OCI-LY3 (cell line): ENCODE results near the gene DHRS13.
A peak's percentile ranks its signal among the peaks of the same experiment; 100 is the strongest.

Experiments used
- H2AFZ ChIP-seq: fragments of 200-600, 300-600 bp; shearing (Covaris generic); 2 replicates; pipeline ENCODE4 v1.6.0; 2014; ENCODE audit warnings: antibody characterized with exemption, low read depth, low read length
- H3K27ac ChIP-seq: fragments of 200-600, 300-600 bp; sonication (generic); 2 replicates; pipeline ENCODE4 v1.5.1; 2014; ENCODE audit warnings: mild to moderate bottlenecking, low read length, moderate library complexity, mixed read lengths
- H3K27me3 ChIP-seq: fragments of 200-600, 300-600 bp; sonication (generic); 2 replicates; pipeline ENCODE4 v1.6.1; 2014; ENCODE audit warnings: low read depth, low read length, mixed read lengths
- H3K36me3 ChIP-seq: fragments of 200-600, 300-600 bp; sonication (generic); replicated peaks from 2 replicates; pipeline ENCODE3; 2014; ENCODE audit warnings: low read depth, low read length, mixed read lengths
- H3K4me1 ChIP-seq: fragments of 300-600, 200-600 bp; sonication (generic); 2 replicates; pipeline ENCODE4 v1.6.1; 2014; ENCODE audit warnings: low read length, mixed read lengths
- H3K4me2 ChIP-seq: fragments of 200-600, 300-600 bp; sonication (generic); 2 replicates; pipeline ENCODE4 v1.6.1; 2014; ENCODE audit warnings: low read length, mixed read lengths
- H3K4me3 ChIP-seq: fragments of 300-600, 200-600 bp; sonication (generic); 2 replicates; pipeline ENCODE4 v1.5.1; 2014; ENCODE audit warnings: antibody characterized with exemption, mild to moderate bottlenecking, low read length, moderate library complexity
- H3K79me2 ChIP-seq: fragments of 300-600, 200-600 bp; shearing (Covaris generic); 2 replicates; pipeline ENCODE4 v1.6.1; 2014; ENCODE audit warnings: mild to moderate bottlenecking, low read length, mixed read lengths
- H3K9ac ChIP-seq: fragments of 300-600, 200-600 bp; shearing (Covaris generic); 2 replicates; pipeline ENCODE4 v1.6.0; 2014; ENCODE audit warnings: mild to moderate bottlenecking, low read length, moderate library complexity
- H3K9me3 ChIP-seq: fragments of 200-600, 300-600 bp; shearing (Covaris generic); 2 replicates; pipeline ENCODE4 v1.6.1; 2014; ENCODE audit warnings: low read length, mixed read lengths; ENCODE audit not compliant: insufficient read depth
- H4K20me1 ChIP-seq: fragments of 200-600, 300-600 bp; sonication (generic); 2 replicates; pipeline ENCODE4 v1.6.1; 2016; ENCODE audit warnings: low read length, mixed read lengths; ENCODE audit not compliant: insufficient read depth
- EZH2phosphoT487 ChIP-seq: fragments of 200-600 bp; shearing (Covaris generic); IDR thresholded peaks from 2 replicates; pipeline ENCODE4 v1.6.1; 2018; ENCODE audit warnings: antibody characterized with exemption, mixed run types, low read depth
- TF ChIP-seq, protein P1 (sequence below): fragments of 200-600, 300-600 bp; sonication (generic); IDR thresholded peaks from 2 replicates; pipeline ENCODE4 v1.5.1; 2014; ENCODE audit warnings: antibody characterized with exemption, low read length, low read depth

The DHRS13 gene

DNA sequence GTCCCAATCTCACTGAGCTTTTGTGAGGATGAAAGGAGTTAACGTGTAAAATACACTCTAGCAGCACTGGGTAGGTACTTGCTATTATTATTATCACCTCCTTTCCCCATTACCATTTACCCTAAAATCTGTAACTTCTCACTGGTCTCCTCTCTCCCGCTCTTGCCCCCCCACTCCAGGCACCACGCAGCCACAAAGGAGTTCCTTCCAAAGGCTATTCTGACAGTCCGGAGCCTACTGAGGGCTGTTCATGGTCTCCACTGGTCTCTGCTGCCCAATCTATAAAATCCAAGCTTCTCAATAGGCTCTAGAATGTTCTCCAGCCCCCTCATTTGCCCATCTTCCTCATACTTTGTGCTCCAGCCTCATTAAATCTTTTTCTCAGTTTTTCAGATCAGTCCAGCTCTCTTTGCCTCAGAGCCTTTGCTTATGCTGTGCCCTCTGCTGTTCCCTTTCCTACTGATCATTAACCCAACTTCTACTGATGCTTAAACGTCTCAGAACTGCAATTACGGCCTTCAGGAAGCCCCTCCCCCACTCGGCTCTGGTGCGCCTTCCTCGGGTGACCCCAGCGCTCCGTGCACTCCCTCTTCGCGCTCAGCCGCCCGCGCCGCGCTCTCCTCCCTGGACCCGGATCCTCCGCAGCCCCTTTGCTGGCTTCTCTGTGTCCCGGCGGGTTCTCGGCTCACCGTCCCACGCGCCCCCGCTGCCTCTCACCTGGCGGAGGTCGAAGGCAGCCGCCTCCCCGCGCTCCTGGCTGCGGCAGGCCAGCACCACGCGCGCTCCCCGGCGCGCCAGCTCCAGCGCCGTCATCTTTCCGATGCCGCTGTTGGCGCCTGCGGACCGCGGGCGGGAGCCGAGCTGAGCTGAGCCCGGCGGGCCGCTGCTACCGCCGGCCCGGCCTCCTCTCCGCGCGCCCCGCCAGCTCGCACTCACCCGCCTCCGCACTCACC lies 737 bp downstream of the DHRS13 start:
- Histone ChIP-seq H3K9ac (peak overlapping the region; percentile 91), H3K36me3 (peaks cover 42% of the 10 kb centered on the region), H4K20me1 (no peaks in the 10 kb centered on the region), H3K4me1 (peaks cover 36% of the 10 kb centered on the region), H3K4me3 (peak overlapping the region; percentile 84), H3K4me2 (peak overlapping the region; percentile 97), H3K27ac (peak overlapping the region; percentile 82), H3K9me3 (no peaks in the 10 kb centered on the region), H3K79me2 (peaks cover 46% of the 10 kb centered on the region), H3K27me3 (no peaks in the 10 kb centered on the region), H2AFZ (no peak overlapping the region; the same call in 1 of the 2 replicates)
- TF ChIP-seq, protein P1, sequence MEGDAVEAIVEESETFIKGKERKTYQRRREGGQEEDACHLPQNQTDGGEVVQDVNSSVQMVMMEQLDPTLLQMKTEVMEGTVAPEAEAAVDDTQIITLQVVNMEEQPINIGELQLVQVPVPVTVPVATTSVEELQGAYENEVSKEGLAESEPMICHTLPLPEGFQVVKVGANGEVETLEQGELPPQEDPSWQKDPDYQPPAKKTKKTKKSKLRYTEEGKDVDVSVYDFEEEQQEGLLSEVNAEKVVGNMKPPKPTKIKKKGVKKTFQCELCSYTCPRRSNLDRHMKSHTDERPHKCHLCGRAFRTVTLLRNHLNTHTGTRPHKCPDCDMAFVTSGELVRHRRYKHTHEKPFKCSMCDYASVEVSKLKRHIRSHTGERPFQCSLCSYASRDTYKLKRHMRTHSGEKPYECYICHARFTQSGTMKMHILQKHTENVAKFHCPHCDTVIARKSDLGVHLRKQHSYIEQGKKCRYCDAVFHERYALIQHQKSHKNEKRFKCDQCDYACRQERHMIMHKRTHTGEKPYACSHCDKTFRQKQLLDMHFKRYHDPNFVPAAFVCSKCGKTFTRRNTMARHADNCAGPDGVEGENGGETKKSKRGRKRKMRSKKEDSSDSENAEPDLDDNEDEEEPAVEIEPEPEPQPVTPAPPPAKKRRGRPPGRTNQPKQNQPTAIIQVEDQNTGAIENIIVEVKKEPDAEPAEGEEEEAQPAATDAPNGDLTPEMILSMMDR: no peak
- no peak for TF ChIP-seq EZH2phosphoT487

DNA sequence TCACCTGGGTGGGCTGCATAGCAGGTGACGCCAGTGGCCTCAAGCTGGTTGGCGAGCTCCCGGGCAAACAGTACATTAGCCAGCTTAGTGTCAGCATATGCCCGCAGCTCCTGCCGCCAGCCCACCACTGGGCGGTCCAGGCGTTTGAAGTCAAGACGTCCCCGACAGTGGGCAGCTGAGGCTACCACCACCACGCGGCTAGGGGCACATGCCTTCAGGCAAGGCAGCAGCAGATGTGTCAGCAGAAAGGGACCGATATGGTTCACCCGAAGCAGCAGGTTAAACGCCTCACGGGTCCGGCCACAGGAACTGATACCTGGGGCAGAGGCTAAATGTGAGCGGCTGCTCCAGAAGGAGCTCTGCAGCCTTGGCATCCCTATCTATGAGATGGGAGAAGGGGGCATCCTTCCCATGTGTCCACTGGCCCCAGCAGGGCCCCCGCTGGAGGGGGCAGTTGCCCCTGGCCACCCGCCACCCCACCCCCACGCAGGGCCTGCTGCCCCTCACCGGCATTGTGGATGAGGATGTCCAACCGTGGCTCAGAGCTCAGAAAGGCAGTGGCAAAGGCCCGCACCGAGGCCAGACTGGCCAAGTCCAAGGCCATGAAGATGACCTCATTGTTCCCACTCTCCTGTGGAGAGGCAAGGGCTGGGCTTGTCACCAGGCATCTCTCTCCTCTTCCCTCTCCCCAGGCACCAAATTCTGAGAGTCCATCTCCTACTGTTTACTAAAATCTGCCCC lies 1.7 kb downstream of the DHRS13 start:
- Histone ChIP-seq H3K9me3 (no peaks in the 10 kb centered on the region), H3K27ac (peak overlapping the region; percentile 82), H4K20me1 (no peaks in the 10 kb centered on the region), H3K79me2 (peaks cover 55% of the 10 kb centered on the region), H3K9ac (peak overlapping the region; percentile 91), H3K4me1 (peaks cover 40% of the 10 kb centered on the region), H3K27me3 (no peaks in the 10 kb centered on the region), H3K4me3 (peak overlapping the region; percentile 84), H3K4me2 (peak overlapping the region; percentile 97), H3K36me3 (peaks cover 33% of the 10 kb centered on the region), H2AFZ (no peak overlapping the region)
- no peak for TF ChIP-seq EZH2phosphoT487
- TF ChIP-seq, protein P1: no peak

DNA sequence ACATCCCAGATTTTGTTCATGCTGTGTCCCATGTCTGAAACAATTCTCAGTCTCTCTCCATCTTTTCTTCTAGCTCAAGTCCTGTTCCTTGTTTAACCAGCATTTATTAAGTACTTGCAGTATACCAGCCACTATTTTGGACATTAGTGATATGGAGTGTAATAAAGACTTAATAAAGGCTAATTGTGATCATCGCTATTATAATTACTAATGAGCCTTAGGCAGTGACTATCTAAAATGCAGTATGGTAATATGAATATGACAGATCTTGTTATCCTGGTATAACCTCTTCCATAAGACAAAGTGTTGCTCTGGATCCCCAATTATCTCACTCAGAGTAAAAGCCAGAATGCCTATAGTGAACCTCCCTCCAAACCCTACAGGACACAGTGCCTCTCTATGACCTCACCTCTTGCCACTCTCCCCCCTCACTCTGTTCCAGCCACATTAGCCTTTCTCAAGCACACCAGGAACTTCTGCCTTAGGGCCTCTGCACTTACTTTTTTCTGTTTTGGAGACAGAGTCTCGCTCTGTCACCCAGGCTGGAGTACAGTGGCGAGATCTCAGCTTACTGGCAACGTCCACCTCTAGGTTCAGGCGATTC lies 3.6 kb downstream of the DHRS13 start:
- Histone ChIP-seq H4K20me1 (no peaks in the 10 kb centered on the region), H3K9ac (no peak overlapping the region), H3K27ac (no peak overlapping the region), H3K4me3 (no peak overlapping the region), H2AFZ (no peak overlapping the region), H3K27me3 (no peaks in the 10 kb centered on the region), H3K4me1 (peaks cover 53% of the 10 kb centered on the region), H3K4me2 (no peak overlapping the region), H3K9me3 (no peaks in the 10 kb centered on the region), H3K36me3 (peaks cover 25% of the 10 kb centered on the region), H3K79me2 (peaks cover 71% of the 10 kb centered on the region)
- TF ChIP-seq, protein P1: no peak
